Measurements from ENCODE around the gene FAHD2B.
"Not testable (repeated sequence)": the region's sequence is repeated elsewhere in the genome, so short reads cannot be mapped to it uniquely, and the experiment has no call there.

Gene FAHD2B

GRCh38 chr2:97068074-97068473 lies 26.6 kb downstream of the FAHD2B start:
- no peak for DNase-seq (ENCODE audit: low read depth)

- DNase-seq (ENCODE audit: low read depth) = no peak
These were observed 27.2 kb downstream of the FAHD2B start for GRCh38 chr2:97067279-97068004.

- not testable (repeated sequence) for DNase-seq (ENCODE audit: low read depth)
These were observed 28.7 kb downstream of the FAHD2B start for GRCh38 chr2:97066030-97066429.

- not testable (repeated sequence) for DNase-seq (ENCODE audit: low read depth)
These were observed 32.7 kb downstream of the FAHD2B start for GRCh38 chr2:97062020-97062419.

- not testable (repeated sequence) for DNase-seq (ENCODE audit: low read depth)
These were observed 34.9 kb downstream of the FAHD2B start for GRCh38 chr2:97059782-97060181.

GRCh38 chr2:97056150-97056549 lies 38.5 kb downstream of the FAHD2B start:
- not testable (repeated sequence) for DNase-seq (ENCODE audit: low read depth)

- DNase-seq (ENCODE audit: low read depth) = not testable (repeated sequence)
These were observed 44.6 kb downstream of the FAHD2B start for GRCh38 chr2:97050032-97050431.

- not testable (repeated sequence) for DNase-seq (ENCODE audit: low read depth)
These were observed 46.2 kb downstream of the FAHD2B start for GRCh38 chr2:97048448-97048847.

- not testable (repeated sequence) for DNase-seq (ENCODE audit: low read depth)
These were observed 48.0 kb downstream of the FAHD2B start for GRCh38 chr2:97046676-97047075.

- not testable (repeated sequence) for DNase-seq (ENCODE audit: low read depth)
These were observed 48.7 kb downstream of the FAHD2B start for GRCh38 chr2:97045895-97046499.
